Fibroblast of lung (primary cell): ENCODE data around the gene SLC30A7. TPM values are rescaled to one million over a fixed set of nuclear protein-coding genes. Genes with fewer than 3 reads are reported as not detected.

Experiments
- DNase-seq, 2 donors: peaks; one replicate each; pipeline versions ENCODE4 v3.0.0 to v3.0.0-alpha.2; 2010; ENCODE audit warnings: low read depth in 2 of 2
- H2AFZ ChIP-seq: 2 replicates; pipeline ENCODE4 v1.5.1; 2012; ENCODE audit warnings: low read length, control low read depth, inconsistent platforms
- H3K27ac ChIP-seq: 2 replicates; pipeline ENCODE4 v1.5.1; 2011; ENCODE audit warnings: low read length, control low read depth; ENCODE audit not compliant: insufficient read depth
- H3K27me3 ChIP-seq: 2 replicates; pipeline ENCODE4 v1.5.1; 2011; ENCODE audit warnings: mild to moderate bottlenecking, low read length; ENCODE audit not compliant: control insufficient read depth, insufficient read depth
- H3K36me3 ChIP-seq: 2 replicates; pipeline ENCODE4 v1.5.1; 2011; ENCODE audit warnings: low read length; ENCODE audit not compliant: control insufficient read depth, insufficient read depth
- H3K4me1 ChIP-seq: 2 replicates; pipeline ENCODE4 v1.5.1; 2011; ENCODE audit warnings: low read length; ENCODE audit not compliant: control insufficient read depth, insufficient read depth; ENCODE audit errors: extremely low read depth
- H3K4me2 ChIP-seq: 2 replicates; pipeline ENCODE4 v1.5.1; 2011; ENCODE audit warnings: low read length, control low read depth; ENCODE audit not compliant: insufficient read depth; ENCODE audit errors: extremely low read depth
- H3K4me3 ChIP-seq, 4 experiments: fragments of 200-600 bp in 1 of 4; sonication (generic) in 1 of 4; replicated peaks in 1 of 4; 2 replicates each; pipeline ENCODE4 v1.5.1; 2011 to 2016; ENCODE audit warnings: low read length in 4 of 4, low read depth in 3 of 4, mild to moderate bottlenecking in 3 of 4, control low read depth in 2 of 4, inconsistent platforms in 1 of 4, mixed read lengths in 1 of 4; ENCODE audit not compliant: insufficient read depth in 1 of 4; ENCODE audit errors: control extremely low read depth in 1 of 4
- H3K79me2 ChIP-seq: 2 replicates; pipeline ENCODE4 v1.5.1; 2012; ENCODE audit warnings: mild to moderate bottlenecking, low read length, inconsistent platforms; ENCODE audit not compliant: control insufficient read depth, insufficient read depth
- H3K9ac ChIP-seq: 2 replicates; pipeline ENCODE4 v1.5.1; 2011; ENCODE audit warnings: mild to moderate bottlenecking, low read length, control low read depth; ENCODE audit not compliant: insufficient read depth
- H3K9me3 ChIP-seq: 2 replicates; pipeline ENCODE4 v1.5.1; 2012; ENCODE audit warnings: low read depth, low read length; ENCODE audit not compliant: control insufficient read depth, insufficient read depth
- H4K20me1 ChIP-seq: 2 replicates; pipeline ENCODE4 v1.5.1; 2011; ENCODE audit warnings: low read length; ENCODE audit not compliant: control insufficient read depth, insufficient read depth; ENCODE audit errors: extremely low read depth
- CTCF ChIP-seq, 2 donors: IDR thresholded peaks in 1 of 2; conservative IDR thresholded peaks in 1 of 2; 1 replicate in 1 of 2; 2 replicates in 1 of 2; pipeline ENCODE4 v1.5.1; 2011 to 2012; ENCODE audit warnings: low read length in 2 of 2, control low read depth in 1 of 2, inconsistent platforms in 1 of 2, low read depth in 1 of 2, mild to moderate bottlenecking in 1 of 2
- EZH2 ChIP-seq: IDR thresholded peaks from 2 replicates; pipeline ENCODE4 v1.5.1; 2012; ENCODE audit warnings: low read length, control low read depth, mild to moderate bottlenecking; ENCODE audit errors: missing control alignments
- polyA plus RNA-seq, 2 donors: library from polyadenylated mRNA; depleted of rRNA in 1 of 2; stranded (reverse) in 1 of 2; unstranded in 1 of 2; fragments of >200 nt; gene quantifications; 2 replicates each; pipeline ENCODE4 v1.2.1, GENCODE V29; 2011 to 2012; ENCODE audit warnings: missing spikeins in 1 of 2
- total RNA-seq: library from RNA; depleted of rRNA; stranded (reverse); fragments of >200 nt; gene quantifications from 2 replicates; pipeline ENCODE4 v1.2.1, GENCODE V29; 2014

SLC30A7 gene
- total and polyA plus RNA-seq, 2 donors (not counting 1 experiment from before 2014, with no cell fraction given), result 23.1 to 37.4 TPM

- H3K4me3 ChIP-seq, result no peak overlapping the region
- peaks cover 1% of the 10 kb centered on the region for H3K79me2 ChIP-seq
- no peak overlapping the region for H3K27ac ChIP-seq
- no peak for DNase-seq
- H3K9me3 ChIP-seq, result no peaks in the 10 kb centered on the region
- no peak overlapping the region for H3K9ac ChIP-seq
- H4K20me1 ChIP-seq, result no peaks in the 10 kb centered on the region
- H3K27me3 ChIP-seq, result no peaks in the 10 kb centered on the region
- no peak overlapping the region for H3K4me2 ChIP-seq
- H3K4me1 ChIP-seq, result no peaks in the 10 kb centered on the region
- peaks cover 7% of the 10 kb centered on the region for H3K36me3 ChIP-seq
- TF ChIP-seq EZH2, result no peak
- no peak for TF ChIP-seq CTCF (conservative IDR thresholded peaks at IDR 0.05 in 1 of 2, IDR thresholded peaks at IDR 0.05 in 1 of 2; ENCODE audit: low read depth in 1 of 2, low read length in 2 of 2)
- H2AFZ ChIP-seq, result no peak overlapping the region
Measured at GRCh38 chr1:100904528-100904927, 8.6 kb downstream of the SLC30A7 start.

GRCh38 chr1:100905181-100905580 lies 9.3 kb downstream of the SLC30A7 start:
- no peak overlapping the region for H3K4me2 ChIP-seq
- H3K36me3 ChIP-seq, result peaks cover 7% of the 10 kb centered on the region
- H2AFZ ChIP-seq, result no peak overlapping the region
- H3K9me3 ChIP-seq, result no peaks in the 10 kb centered on the region
- no peak overlapping the region for H3K4me3 ChIP-seq
- peaks cover 1% of the 10 kb centered on the region for H3K79me2 ChIP-seq
- no peak for TF ChIP-seq EZH2
- TF ChIP-seq CTCF (conservative IDR thresholded peaks at IDR 0.05 in 1 of 2, IDR thresholded peaks at IDR 0.05 in 1 of 2; ENCODE audit: low read depth in 1 of 2, low read length in 2 of 2), result no peak
- H4K20me1 ChIP-seq, result no peaks in the 10 kb centered on the region
- H3K4me1 ChIP-seq, result no peaks in the 10 kb centered on the region
- no peak for DNase-seq
- no peak overlapping the region for H3K27ac ChIP-seq
- H3K9ac ChIP-seq, result no peak overlapping the region
- H3K27me3 ChIP-seq, result no peaks in the 10 kb centered on the region

GRCh38 chr1:100907887-100908286 lies 12.0 kb downstream of the SLC30A7 start:
- no peak overlapping the region for H2AFZ ChIP-seq
- H3K79me2 ChIP-seq, result peaks cover 1% of the 10 kb centered on the region
- H3K4me1 ChIP-seq, result no peaks in the 10 kb centered on the region
- DNase-seq, result no peak
- H3K9ac ChIP-seq, result no peak overlapping the region
- no peak overlapping the region for H3K27ac ChIP-seq
- H3K9me3 ChIP-seq, result no peaks in the 10 kb centered on the region
- H3K36me3 ChIP-seq, result peaks cover 7% of the 10 kb centered on the region
- no peak overlapping the region for H3K4me3 ChIP-seq
- H4K20me1 ChIP-seq, result no peaks in the 10 kb centered on the region
- TF ChIP-seq CTCF (conservative IDR thresholded peaks at IDR 0.05 in 1 of 2, IDR thresholded peaks at IDR 0.05 in 1 of 2; ENCODE audit: low read depth in 1 of 2, low read length in 2 of 2) (no peak), EZH2 (no peak)
- no peak overlapping the region for H3K4me2 ChIP-seq
- H3K27me3 ChIP-seq, result no peaks in the 10 kb centered on the region
